ENCODE results near the gene MAP7D2.
"Not testable (repeated sequence)": the region's sequence is repeated elsewhere in the genome, so short reads cannot be mapped to it uniquely, and the experiment has no call there.

MAP7D2 gene

GRCh38 chrX:20116577-20117240 is at the start of gene MAP7D2:
Gene MAP7D2, minus strand, starts transcription at chrX:20116907. Its CDS starts 28 bp downstream, at chrX:20116879.
- no peak for FAIRE-seq

GRCh38 chrX:20162516-20162915 is 45.8 kb upstream of the MAP7D2 start:
- not testable (repeated sequence) for FAIRE-seq

GRCh38 chrX:20159797-20160385 is 43.2 kb upstream of the MAP7D2 start:
- no peak for FAIRE-seq

DNA sequence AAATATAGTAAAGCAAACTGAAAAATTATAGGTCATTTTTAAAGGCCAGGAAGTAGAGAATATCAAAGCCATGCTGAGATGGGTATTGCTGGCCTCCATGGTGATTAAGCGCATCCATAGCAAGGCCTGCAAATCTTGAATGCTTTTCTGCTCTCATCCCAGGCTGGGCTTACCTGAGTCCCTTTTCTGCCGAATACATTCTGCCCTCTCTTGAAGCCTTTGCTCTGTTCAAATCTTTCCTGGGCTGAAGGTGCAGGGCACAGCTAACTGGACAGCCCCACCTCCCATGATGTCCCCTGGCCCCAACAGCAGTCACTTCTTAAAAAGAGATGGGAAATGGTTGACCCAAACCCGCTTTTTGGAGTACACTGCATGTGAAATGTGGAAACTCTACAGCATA is 35.0 kb upstream of the MAP7D2 start:
- no peak for FAIRE-seq

GRCh38 chrX:20149326-20149725 is 32.6 kb upstream of the MAP7D2 start:
- FAIRE-seq = no peak

- FAIRE-seq = no peak
These were observed 30.9 kb upstream of the MAP7D2 start for GRCh38 chrX:20147561-20147960.

- no peak for FAIRE-seq
These were observed 27.8 kb upstream of the MAP7D2 start for GRCh38 chrX:20144491-20144890.

GRCh38 chrX:20143561-20143960 is 26.9 kb upstream of the MAP7D2 start:
- no peak for FAIRE-seq

DNA sequence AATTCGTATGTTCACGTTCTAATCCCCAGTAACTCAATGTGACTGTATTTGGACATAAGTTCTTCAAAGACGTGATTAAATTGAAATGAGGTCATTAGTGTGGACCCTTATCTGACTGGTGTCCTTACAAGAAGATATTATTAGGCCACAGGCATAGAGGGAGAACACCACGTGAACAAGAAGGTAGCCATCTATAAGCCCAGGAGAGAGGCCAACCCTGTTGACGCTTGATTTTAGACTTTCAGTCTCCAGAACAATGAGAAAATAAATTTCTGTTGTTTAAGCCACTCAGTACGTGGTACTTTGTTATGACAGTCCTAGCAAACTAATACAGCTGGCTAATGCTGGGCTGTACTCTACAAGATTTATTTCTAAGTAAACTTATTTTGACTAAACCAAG is 26.4 kb upstream of the MAP7D2 start:
- no peak for FAIRE-seq

GRCh38 chrX:20141281-20142220 is 24.8 kb upstream of the MAP7D2 start, which contains the start of gene EIF1AX:
Gene EIF1AX, minus strand, starts transcription at chrX:20141838. Its CDS starts 198 bp downstream, at chrX:20141640.
- no peak for FAIRE-seq

GRCh38 chrX:20140420-20140819 is 23.7 kb upstream of the MAP7D2 start:
- no peak for FAIRE-seq

DNA sequence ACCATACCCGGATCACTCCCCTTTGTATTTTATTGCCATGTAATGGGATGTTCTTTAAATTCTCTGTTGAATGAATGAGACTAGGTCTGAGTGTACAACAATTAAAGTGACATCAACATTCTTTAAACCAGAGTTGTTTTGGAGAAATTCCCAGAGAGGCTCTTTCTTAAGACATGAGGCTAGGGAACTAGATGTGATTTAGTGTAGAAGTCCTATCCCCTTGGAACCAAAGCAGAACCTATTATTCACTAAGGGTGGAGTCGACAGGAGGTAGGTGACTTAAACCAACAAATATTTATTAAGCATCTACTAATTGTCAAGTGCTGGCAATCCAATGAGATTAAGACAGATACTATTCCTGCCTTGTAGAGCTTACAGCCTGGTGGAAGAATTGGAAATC is 23.3 kb upstream of the MAP7D2 start:
- FAIRE-seq = no peak

DNA sequence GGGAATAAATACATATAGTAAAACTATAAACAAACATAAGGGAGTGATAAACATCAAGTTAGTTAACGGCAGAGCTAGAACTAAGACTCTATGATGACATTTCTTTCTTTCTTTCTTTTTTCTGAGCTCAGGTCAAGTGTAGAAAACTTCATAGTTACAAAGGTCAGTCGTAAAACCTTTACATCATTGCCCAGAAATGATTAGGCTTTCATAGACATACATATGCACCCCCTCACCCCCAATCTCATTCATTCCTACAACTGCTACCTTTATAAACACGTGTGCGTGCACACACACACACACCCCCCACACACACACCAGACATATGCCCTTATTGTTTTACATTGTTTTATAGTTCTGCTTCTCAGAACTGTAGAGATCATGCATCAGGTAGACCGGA is 19.2 kb upstream of the MAP7D2 start:
- FAIRE-seq = no peak

- FAIRE-seq = no peak
These were observed 16.0 kb upstream of the MAP7D2 start for GRCh38 chrX:20132666-20133065.

DNA sequence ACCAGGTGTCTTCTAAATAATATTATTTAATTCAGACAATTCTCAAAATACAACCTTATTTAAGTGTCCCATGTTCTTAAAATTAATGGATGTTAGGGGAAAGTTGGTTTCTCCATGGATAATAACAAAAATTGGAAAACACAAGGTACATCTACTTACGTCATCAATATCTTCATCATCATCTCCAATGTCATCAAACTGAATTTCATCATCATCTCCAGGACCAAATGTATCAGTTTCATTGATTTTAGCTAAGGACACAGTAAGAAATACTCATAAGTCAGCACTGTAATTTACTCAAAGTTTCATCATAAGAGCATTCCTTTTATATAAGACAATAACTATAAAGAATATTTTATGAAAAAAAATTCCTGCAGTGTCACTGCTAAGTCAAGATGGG is 13.7 kb upstream of the MAP7D2 start:
- no peak for FAIRE-seq

- FAIRE-seq = no peak
These were observed 12.8 kb upstream of the MAP7D2 start for GRCh38 chrX:20129547-20129946.

- FAIRE-seq = no peak
These were observed 12.0 kb upstream of the MAP7D2 start for GRCh38 chrX:20128670-20129069.

DNA sequence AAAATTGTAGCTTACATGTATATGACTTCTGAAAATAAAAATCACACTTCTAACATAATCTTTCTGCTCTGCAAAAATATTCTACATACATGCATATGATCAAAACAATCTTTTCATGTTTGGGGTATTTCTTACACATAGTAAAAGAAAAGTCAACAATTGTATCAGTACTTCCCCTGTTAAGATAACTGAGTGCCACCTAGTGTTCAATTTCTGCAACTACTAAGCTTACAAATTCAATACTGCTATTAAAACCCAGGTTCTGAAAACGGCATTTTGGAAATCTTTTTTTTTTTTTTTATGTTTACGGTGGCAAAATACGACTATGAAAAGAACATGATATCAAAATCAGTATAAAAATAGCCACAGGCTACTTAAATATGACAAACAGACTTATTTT is 10.7 kb upstream of the MAP7D2 start:
- peak; percentile 100 for FAIRE-seq

- not testable (repeated sequence) for FAIRE-seq
These were observed 10.1 kb upstream of the MAP7D2 start for GRCh38 chrX:20126833-20127232.

DNA sequence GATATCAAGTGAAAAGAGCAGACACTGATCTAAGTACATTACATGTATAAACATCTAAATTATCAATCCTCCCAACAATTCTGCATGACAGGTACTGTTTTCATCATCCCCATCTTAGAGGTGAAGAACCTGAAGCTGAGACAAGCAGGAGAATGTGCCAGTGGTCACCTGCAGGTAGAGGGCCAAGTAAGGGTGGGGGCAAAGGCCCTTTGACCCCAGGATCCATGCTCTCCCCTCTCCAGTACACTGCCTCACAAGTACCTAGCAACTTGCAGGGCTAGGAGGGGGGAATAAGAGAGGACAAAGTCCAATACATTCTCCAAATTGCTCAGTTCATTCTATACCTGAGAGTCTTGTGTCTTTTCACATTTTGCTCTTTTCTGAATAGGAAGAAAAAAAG is 8.3 kb upstream of the MAP7D2 start:
- no peak for FAIRE-seq

- peak; percentile 87 for FAIRE-seq
These were observed 1.5 kb upstream of the MAP7D2 start for GRCh38 chrX:20118065-20118824.

DNA sequence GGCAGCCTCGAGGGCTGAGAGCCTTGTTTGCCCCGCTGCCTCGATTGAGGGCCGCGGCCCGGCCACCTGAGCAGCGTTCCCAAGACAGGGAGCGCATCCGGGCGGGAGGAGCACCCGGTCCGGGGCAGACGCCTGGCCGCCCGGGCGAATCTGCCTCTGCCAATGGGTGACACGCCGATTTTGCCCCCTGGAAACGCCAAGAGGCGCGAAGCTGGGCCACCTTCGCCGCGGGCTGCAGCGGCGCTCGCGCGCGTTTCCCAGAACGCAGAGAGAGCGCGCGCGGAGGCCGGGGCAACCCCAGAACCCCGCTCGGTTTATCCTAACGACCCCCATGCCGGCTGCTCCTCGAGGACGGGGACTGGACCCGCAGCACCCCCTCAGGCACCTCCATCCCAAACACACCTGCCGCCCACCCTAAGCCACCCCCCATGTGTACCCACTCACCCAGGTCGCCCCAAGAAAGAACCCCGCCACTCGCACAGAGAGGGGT is 575 bp downstream of the MAP7D2 start:
- FAIRE-seq = no peak
